ENCODE measurements around the gene HNRNPM. TPM values are rescaled to one million over a fixed set of nuclear protein-coding genes. Genes with fewer than 3 reads are reported as not detected.
A peak's percentile ranks its signal among the peaks of the same experiment; 100 is the strongest.

The HNRNPM gene
- total RNA-seq, 4 donors from 2014 or later, result 42.5 to 74.6 (median 57.8) TPM

DNA sequence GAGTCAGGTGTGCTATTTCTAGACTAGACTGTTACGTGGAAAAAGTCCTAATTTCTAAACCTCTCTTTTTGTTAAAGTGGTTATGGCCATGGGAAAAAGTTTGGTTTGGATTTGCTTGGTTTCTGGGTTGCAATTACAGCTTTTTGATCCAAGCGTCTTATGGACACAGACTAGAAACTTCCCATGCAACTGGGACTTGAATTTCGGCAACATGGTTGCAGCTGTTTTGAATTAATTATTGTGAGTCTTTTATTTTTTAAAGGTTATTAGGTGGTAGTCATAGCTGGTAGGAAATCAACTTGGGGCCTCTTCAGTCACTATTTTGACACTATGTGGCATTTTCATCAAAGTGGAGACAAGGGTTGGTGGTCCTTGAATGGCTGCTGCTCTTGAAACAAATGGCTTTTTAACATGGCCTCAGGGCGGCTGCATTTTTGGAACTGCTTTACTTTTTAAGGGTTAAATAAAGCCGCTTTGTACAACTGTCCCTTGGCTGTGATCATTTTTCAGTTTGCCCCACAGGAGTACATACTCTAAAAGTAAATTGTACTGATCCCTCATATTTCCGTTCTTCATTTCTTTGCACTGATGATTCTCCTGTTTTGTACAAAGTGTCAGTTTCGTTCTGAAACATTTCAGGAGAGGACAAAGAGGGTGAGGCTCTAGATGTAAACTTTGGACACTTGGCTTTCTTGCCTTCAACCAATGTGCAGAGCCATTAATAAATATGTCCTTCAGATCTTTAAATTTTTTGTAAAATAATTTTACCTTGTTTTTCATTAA, 15.9 kb downstream of the HNRNPM start:
- Histone ChIP-seq H3K36me3 (peaks cover 0 to 25% of the 10 kb centered on the region in 2 donors), H3K27me3 (no peaks in the 10 kb centered on the region), H3K9me3 (no peaks in the 10 kb centered on the region), H3K27ac (peak overlapping the region; percentile 12 to 74 (median 56)), H3K4me1 (peaks cover 78 to 84% of the 10 kb centered on the region in 2 donors), H3K4me3 (peak overlapping the region in 1 of 4 donors; percentile 19)
- in situ Hi-C loops (cut with MboI; ENCODE audit: low sequenced_read_pairs in 4 of 4), result no loop called here
- no peak for DNase-seq
- TF ChIP-seq CTCF (IDR thresholded peaks at IDR 0.05 in 4 of 5, conservative IDR thresholded peaks at IDR 0.05 in 1 of 5) (no peak), POLR2A (IDR thresholded peaks at IDR 0.05) (no peak)
- ATAC-seq, result no peak
- intact Hi-C loops (cut with DNase I; ENCODE audit: low total_unique reads), result no loop called here

DNA sequence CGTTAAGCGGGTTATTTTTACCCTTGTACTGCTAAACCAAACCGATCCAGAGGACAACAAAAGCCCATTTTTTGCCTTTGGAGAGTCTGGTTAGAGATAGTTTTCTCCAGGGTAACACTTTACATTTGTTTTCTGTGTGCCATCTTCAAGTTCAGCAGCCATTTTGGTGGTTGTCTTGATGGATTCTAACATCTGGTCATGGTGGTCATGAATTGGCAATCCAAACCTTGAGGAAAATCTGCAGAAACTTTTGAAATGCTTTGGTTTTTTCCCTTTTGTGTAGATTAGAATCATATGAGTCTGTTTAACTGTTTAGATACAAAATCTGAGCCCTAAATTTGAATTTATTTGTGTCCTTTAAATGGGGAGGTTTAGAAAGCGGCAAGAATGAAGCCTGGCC, 16.6 kb downstream of the HNRNPM start:
- intact Hi-C loops (cut with DNase I; ENCODE audit: low total_unique reads) (no loop called here), in situ Hi-C loops (cut with MboI; ENCODE audit: low sequenced_read_pairs in 4 of 4) (no loop called here)
- H3K4me1 ChIP-seq, result peaks cover 71 to 78% of the 10 kb centered on the region in 2 donors
- TF ChIP-seq POLR2A (IDR thresholded peaks at IDR 0.05) (no peak), CTCF (IDR thresholded peaks at IDR 0.05 in 4 of 5, conservative IDR thresholded peaks at IDR 0.05 in 1 of 5) (no peak)
- DNase-seq, result no peak
- peak overlapping the region; percentile 12 to 74 (median 56) for H3K27ac ChIP-seq
- no peak for ATAC-seq
- H3K4me3 ChIP-seq, result no peak overlapping the region
- no peaks in the 10 kb centered on the region for H3K9me3 ChIP-seq
- peaks cover 0 to 30% of the 10 kb centered on the region in 2 donors for H3K36me3 ChIP-seq
- H3K27me3 ChIP-seq, result no peaks in the 10 kb centered on the region

GRCh38 chr19:8461891-8462290, 17.1 kb downstream of the HNRNPM start:
- intact Hi-C loops (cut with DNase I; ENCODE audit: low total_unique reads), result no loop called here
- no peak for ATAC-seq
- Histone ChIP-seq H3K4me1 (peaks cover 66 to 73% of the 10 kb centered on the region in 2 donors), H3K4me3 (no peak overlapping the region), H3K27ac (peak overlapping the region in 3 of 4 donors; percentile 12 to 74 (median 66)), H3K27me3 (no peaks in the 10 kb centered on the region), H3K9me3 (no peaks in the 10 kb centered on the region), H3K36me3 (peaks cover 0 to 35% of the 10 kb centered on the region in 2 donors)
- no peak for DNase-seq
- TF ChIP-seq CTCF (IDR thresholded peaks at IDR 0.05 in 4 of 5, conservative IDR thresholded peaks at IDR 0.05 in 1 of 5) (no peak), POLR2A (IDR thresholded peaks at IDR 0.05) (no peak)
- in situ Hi-C loops (cut with MboI; ENCODE audit: low sequenced_read_pairs in 4 of 4), result no loop called here

- Histone ChIP-seq H3K27ac (peak overlapping the region in 3 of 4 donors; percentile 22 to 74 (median 66)), H3K4me3 (no peak overlapping the region), H3K27me3 (no peaks in the 10 kb centered on the region), H3K36me3 (peaks cover 0 to 42% of the 10 kb centered on the region in 2 donors), H3K9me3 (no peaks in the 10 kb centered on the region), H3K4me1 (peaks cover 59 to 66% of the 10 kb centered on the region in 2 donors)
- ATAC-seq (no peak), DNase-seq (no peak)
- intact Hi-C loops (cut with DNase I; ENCODE audit: low total_unique reads) (no loop called here), in situ Hi-C loops (cut with MboI; ENCODE audit: low sequenced_read_pairs in 4 of 4) (no loop called here)
- TF ChIP-seq POLR2A (IDR thresholded peaks at IDR 0.05) (no peak), CTCF (IDR thresholded peaks at IDR 0.05 in 4 of 5, conservative IDR thresholded peaks at IDR 0.05 in 1 of 5) (no peak)
These were observed 17.8 kb downstream of the HNRNPM start for GRCh38 chr19:8462571-8462970.
